ENCODE results near the gene MCC.

DNA sequence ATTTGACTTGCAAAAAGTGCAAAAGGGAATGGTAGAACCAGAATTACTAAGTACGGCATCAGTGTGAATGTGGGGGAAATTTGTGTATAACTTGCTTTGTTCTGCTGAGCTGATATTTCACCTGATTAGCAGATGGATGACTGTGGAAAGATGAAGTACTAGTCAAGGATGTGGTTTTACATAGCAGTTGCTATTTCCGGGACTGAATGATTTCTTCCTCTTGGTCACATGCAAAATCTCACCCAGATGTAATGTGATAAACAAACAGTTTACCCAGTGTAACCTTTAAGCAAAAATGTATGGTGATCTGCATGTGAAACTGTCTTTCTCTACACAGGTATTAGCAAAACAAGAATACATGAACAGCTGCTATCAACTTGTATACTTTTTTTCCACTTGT, 465.6 kb downstream of the MCC start:
- TF ChIP-seq, protein P1, sequence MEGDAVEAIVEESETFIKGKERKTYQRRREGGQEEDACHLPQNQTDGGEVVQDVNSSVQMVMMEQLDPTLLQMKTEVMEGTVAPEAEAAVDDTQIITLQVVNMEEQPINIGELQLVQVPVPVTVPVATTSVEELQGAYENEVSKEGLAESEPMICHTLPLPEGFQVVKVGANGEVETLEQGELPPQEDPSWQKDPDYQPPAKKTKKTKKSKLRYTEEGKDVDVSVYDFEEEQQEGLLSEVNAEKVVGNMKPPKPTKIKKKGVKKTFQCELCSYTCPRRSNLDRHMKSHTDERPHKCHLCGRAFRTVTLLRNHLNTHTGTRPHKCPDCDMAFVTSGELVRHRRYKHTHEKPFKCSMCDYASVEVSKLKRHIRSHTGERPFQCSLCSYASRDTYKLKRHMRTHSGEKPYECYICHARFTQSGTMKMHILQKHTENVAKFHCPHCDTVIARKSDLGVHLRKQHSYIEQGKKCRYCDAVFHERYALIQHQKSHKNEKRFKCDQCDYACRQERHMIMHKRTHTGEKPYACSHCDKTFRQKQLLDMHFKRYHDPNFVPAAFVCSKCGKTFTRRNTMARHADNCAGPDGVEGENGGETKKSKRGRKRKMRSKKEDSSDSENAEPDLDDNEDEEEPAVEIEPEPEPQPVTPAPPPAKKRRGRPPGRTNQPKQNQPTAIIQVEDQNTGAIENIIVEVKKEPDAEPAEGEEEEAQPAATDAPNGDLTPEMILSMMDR (optimal IDR thresholded peaks at IDR 0.05 in 1 of 3, IDR thresholded peaks at IDR 0.05 in 1 of 3, conservative IDR thresholded peaks at IDR 0.05 in 1 of 3; ENCODE audit: extremely low read depth in 1 of 3, insufficient read depth in 2 of 3, low read length in 3 of 3), result no peak
- TF ChIP-seq EZH2 (IDR thresholded peaks at IDR 0.05; ENCODE audit: low read length), result no peak
